HK-2 (cell line): Measurements from ENCODE around the gene BIRC2.
A peak's percentile ranks its signal among the peaks of the same experiment; 100 is the strongest.
"Not testable (repeated sequence)": the region's sequence is repeated elsewhere in the genome, so short reads cannot be mapped to it uniquely, and the experiment has no call there.

ENCODE experiments used
- DNase-seq: peaks from one replicate; pipeline ENCODE4 v3.0.0-alpha.2; 2018; ENCODE audit not compliant: unreplicated experiment

Gene BIRC2

DNA sequence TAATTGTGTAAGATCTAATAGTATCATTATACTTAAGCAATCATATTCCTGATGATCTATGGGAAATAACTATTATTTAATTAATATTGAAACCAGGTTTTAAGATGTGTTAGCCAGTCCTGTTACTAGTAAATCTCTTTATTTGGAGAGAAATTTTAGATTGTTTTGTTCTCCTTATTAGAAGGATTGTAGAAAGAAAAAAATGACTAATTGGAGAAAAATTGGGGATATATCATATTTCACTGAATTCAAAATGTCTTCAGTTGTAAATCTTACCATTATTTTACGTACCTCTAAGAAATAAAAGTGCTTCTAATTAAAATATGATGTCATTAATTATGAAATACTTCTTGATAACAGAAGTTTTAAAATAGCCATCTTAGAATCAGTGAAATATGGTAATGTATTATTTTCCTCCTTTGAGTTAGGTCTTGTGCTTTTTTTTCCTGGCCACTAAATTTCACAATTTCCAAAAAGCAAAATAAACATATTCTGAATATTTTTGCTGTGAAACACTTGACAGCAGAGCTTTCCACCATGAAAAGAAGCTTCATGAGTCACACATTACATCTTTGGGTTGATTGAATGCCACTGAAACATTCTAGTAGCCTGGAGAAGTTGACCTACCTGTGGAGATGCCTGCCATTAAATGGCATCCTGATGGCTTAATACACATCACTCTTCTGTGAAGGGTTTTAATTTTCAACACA lies 23.3 kb upstream of the BIRC2 start:
- no peak for DNase-seq

- no peak for DNase-seq
Measured at GRCh38 chr11:102325088-102325487, 21.9 kb upstream of the BIRC2 start.

GRCh38 chr11:102328748-102329147 lies 18.3 kb upstream of the BIRC2 start:
- no peak for DNase-seq

DNA sequence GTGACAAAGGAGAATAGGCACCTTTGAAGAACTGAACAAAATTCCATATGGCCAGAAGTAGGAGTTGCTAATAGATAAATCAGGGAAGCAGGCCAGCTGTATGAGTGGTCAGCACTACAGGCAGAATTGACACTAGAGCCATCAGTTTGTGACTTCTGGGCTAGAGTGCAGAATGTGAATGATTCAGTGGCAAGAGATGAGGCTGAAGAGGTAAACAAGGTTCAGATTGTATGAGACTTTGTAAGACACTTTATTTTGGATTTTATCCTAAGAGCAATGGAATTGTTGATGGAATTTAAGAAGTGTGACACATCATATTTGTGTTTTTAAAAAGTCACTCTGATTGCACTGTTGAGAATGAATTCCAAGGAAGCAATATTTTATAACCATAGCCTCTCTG lies 16.8 kb upstream of the BIRC2 start:
- no peak for DNase-seq

DNA sequence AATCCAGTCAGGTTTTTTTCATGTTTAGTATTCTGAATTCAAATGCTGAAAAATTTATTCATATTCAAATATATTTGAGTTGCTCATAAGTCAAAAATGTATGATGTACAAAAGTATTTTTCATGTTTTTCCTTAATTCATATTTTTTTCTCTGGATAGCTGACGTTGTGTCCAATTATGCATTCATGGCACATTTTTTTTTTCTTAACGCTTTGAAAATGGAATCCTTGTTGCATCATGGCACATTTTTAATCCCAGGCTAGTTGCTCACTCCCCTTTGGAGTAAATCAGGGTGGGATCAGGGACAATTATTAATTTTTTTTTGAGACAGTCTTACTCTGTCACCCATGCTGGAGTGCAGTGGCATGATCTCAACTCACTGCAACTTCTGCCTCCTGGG lies 15.7 kb upstream of the BIRC2 start:
- DNase-seq = no peak

- DNase-seq = no peak
Measured at GRCh38 chr11:102332611-102332994, 14.4 kb upstream of the BIRC2 start.

GRCh38 chr11:102338479-102339010 lies 8.5 kb upstream of the BIRC2 start:
- no peak for DNase-seq

DNA sequence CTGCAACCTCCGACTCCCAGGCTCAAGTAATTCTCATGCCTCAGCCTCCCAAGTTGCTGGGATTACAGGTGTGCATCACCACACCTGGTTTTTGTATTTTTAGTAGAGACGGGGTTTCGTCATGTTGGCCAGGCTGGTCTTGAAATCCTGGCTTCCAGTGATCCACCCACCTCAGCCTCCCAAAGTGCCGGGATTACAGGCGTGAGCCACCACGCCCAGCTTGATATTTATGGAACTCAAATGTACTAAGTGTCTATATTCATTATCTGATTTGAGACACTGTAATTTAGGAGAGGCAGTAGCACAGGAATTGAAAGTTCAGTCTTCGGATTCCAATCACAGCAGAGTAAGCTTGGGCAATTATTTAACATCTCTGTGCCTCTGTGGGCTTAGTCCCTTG lies 5.7 kb upstream of the BIRC2 start:
- DNase-seq = not testable (repeated sequence)

DNA sequence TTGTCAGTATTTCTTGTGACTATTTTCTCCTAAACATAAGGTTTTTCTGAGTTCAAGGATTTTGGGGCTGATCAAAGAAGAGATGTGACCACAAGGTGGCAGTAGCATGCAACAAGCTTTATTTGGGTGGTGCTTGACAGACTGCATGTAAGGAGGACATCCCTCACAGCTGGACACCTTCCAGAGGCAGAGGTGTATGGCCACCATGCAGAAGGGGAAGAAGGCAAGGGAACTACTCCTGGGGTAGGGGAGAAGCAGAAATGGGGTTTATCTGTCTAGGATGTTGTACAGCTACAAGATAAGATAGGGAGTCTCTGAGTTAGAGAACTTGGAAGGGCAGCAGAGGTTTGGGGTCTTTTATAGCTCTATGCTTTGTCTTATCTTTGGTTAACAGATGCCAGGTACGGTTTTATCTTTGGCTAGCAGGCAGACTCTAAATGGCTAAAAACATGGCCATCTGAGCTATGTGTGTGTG lies 5.1 kb upstream of the BIRC2 start:
- peak; percentile 54 for DNase-seq

DNA sequence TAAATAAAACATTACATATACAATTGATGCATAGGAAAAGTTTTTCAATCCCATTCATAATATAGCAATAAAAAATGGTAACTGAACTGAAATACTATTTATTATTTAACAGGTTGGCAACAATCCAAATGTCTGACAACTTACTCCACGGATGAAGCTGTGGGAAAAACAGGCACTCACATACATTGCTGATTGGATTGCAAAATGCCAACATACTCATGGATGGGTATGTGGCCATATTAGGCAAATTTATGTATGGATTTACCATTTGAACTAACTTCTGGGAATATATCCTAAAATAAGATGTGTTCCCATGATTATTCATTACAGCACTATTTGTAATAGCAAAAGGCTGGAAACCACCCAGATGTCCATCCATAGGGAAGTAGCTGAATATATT lies 3.2 kb upstream of the BIRC2 start:
- no peak for DNase-seq

DNA sequence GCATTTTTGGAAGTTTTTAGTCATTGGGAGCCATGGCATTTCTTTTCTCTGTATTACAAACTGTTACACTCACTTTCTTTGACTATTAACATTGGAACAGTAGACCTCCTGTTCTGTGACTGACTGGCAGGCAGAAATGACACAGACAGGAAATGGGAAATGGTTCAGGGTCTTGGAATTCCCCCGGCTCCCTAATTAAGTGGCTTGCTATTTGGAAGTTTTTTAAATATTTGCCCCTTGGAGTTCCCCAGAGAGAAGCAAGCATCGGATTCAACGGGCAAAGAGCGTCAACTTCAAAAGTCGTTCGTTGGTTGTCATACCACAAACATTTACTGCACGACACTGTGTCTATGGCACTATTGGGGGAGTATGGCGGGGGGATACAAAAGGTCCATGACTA lies 1.1 kb upstream of the BIRC2 start:
- peak; percentile 46 for DNase-seq

GRCh38 chr11:102346456-102346747 lies 612 bp upstream of the BIRC2 start:
- DNase-seq = no peak

GRCh38 chr11:102347462-102348370 lies 702 bp downstream of the BIRC2 start:
- DNase-seq = peak; percentile 17

GRCh38 chr11:102357116-102357515 lies 10.1 kb downstream of the BIRC2 start:
- DNase-seq = no peak

- no peak for DNase-seq
Measured at GRCh38 chr11:102359372-102359771, 12.4 kb downstream of the BIRC2 start.

DNA sequence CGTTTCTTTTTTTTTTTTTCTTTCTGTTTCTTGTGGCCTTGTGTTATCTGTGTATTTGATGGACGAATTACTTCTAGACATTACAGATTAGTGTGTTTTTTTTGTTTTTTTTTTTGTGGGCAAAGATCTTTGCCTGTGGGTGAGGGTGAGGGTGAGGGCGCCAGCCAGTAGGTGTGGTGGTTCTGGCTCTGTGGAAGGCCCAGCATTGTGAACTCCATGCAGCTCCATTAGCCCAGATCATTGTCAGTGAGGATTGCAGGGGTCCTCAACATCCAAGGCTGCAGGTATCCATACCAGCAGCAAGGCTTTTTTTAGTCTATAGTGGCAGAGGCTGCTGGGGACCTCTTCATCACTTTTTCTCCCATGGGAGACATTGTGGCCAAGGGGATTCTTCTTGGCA lies 13.7 kb downstream of the BIRC2 start:
- DNase-seq = no peak

DNA sequence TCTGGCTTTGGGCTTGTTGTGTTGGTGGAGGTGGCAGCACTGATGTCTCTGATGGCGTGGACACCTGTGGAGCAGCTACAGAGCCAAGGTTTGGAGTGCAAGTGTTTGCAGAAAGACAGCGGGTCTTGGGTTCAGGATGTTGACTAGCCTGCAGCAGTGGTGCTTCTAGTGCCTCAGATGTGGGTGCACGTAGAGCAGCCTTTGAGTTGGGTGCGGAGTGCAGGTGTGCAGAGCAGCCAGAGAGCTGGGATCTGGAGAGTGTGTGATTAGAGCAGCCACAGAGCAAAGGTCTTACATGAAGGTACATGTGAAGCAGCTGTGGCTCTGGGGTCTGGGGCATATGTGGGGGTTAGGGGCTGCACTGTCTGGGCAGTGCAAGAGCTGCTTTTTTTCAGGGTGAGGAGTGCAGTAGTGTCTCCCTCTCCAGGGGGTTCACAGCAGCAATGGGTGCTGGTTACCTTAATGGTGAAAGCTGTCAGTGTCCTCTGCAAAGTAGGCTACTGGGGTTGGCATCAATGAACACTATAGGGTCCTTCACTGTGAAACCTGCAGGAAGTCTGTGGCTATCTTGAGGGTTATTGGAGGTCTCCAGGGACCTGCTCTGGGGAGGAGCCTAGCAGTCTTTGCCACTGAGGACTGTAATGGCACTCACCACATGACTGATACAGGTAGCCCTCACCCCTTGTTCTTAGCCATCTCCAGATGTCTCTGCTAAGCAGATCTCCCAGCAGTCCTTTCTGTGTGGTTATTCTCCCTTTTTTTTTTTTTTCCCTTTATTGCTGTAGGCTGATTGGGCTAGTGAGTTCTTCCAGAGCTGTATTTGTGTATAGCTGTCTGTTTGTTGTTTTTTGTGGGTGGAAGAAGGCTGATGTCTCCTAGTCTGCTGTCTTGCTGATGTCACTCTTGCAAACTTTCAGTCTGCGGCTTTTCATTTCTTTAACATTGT lies 14.3 kb downstream of the BIRC2 start:
- no peak for DNase-seq

GRCh38 chr11:102364991-102365390 lies 18.0 kb downstream of the BIRC2 start:
- no peak for DNase-seq

DNA sequence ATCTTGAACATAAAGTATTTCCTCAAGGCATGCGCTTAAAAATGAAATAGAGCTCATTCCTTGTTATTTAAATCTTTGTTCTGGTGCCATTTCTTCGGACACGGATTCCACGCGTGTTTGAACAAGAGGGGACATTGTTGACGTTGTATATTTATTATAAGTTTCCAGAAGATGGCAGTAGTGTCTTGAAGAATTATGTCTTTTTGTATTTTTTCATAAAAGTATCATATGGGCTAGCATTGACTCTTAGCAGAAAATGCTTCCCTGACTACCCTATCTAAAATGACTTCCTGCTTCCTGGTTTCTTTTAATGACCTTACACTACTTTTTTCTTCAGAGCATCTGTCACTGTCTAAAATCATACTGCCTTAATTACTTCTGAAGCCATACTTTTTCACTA lies 20.4 kb downstream of the BIRC2 start:
- no peak for DNase-seq

DNA sequence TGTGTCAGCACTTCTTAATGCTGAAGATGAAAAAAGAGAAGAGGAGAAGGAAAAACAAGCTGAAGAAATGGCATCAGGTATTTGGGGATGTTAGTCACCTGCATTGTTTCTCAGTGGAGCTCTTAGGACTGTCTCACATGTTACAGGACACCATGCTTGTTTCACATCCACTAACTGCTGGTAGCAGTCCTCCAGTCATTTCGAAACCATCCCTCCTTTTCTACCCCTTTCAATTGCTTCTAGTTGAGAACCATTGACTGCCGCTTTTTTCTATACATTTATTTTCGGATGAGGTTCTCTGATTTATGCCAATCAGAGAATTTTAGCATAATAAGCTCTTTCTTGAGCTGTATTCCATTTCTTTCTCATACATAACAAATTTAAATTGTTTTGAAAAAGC lies 21.5 kb downstream of the BIRC2 start:
- no peak for DNase-seq

- DNase-seq = not testable (repeated sequence)
Measured at GRCh38 chr11:102374633-102375424, 27.8 kb downstream of the BIRC2 start.
